Natural killer cell treated with Interleukin-12 subunit alpha and Interleukin-12 subunit beta and Interleukin-15 and Interleukin-18, amount 100 ng/mL, for 72 hours (primary cell): Measurements from ENCODE around the gene RGS10. TPM values are rescaled to one million over a fixed set of nuclear protein-coding genes. Genes with fewer than 3 reads are reported as not detected.

ENCODE experiments used
- ATAC-seq, 2 donors: fragments of 150-1000 bp; cut with Tn5 transposase in 1 of 2; sonication (Bioruptor Pico), chemical (Tn5 transposase) in 1 of 2; 2 replicates each; pipeline ENCODE4 v1.10.0; 2021
- DNase-seq: peaks from one replicate; pipeline ENCODE4 v3.0.0; 2022; ENCODE audit warnings: low spot score
- H3K27ac Mint-ChIP-seq, 2 donors: 1 replicate in 1 of 2; 2 replicates in 1 of 2; pipeline ENCODE4 v1.8.0; 2022; ENCODE audit warnings: mixed read lengths in 2 of 2, mild to moderate bottlenecking in 1 of 2, moderate library complexity in 1 of 2
- H3K27me3 Mint-ChIP-seq, 2 donors: 1 replicate in 1 of 2; 2 replicates in 1 of 2; pipeline ENCODE4 v1.8.0; 2022; ENCODE audit warnings: mixed read lengths in 2 of 2
- H3K36me3 Mint-ChIP-seq: one replicate; pipeline ENCODE4 v1.8.0; 2022; ENCODE audit warnings: mixed read lengths
- H3K4me1 Mint-ChIP-seq, 2 donors: 1 replicate in 1 of 2; 2 replicates in 1 of 2; pipeline ENCODE4 v1.8.0; 2022; ENCODE audit warnings: low read depth in 2 of 2, mixed read lengths in 2 of 2, mild to moderate bottlenecking in 1 of 2
- H3K4me3 Mint-ChIP-seq: one replicate; pipeline ENCODE4 v1.8.0; 2022; ENCODE audit warnings: mixed read lengths
- H3K9me3 Mint-ChIP-seq: 2 replicates; pipeline ENCODE4 v1.8.0; 2022; ENCODE audit warnings: mixed read lengths
- total RNA-seq, 2 donors: library from RNA; stranded (reverse); gene quantifications; one replicate each; pipeline ENCODE4 v1.2.3, GENCODE V29; 2022

The RGS10 gene
- total RNA-seq, 2 donors from 2014 or later = 23.0 to 26.1 TPM

DNA sequence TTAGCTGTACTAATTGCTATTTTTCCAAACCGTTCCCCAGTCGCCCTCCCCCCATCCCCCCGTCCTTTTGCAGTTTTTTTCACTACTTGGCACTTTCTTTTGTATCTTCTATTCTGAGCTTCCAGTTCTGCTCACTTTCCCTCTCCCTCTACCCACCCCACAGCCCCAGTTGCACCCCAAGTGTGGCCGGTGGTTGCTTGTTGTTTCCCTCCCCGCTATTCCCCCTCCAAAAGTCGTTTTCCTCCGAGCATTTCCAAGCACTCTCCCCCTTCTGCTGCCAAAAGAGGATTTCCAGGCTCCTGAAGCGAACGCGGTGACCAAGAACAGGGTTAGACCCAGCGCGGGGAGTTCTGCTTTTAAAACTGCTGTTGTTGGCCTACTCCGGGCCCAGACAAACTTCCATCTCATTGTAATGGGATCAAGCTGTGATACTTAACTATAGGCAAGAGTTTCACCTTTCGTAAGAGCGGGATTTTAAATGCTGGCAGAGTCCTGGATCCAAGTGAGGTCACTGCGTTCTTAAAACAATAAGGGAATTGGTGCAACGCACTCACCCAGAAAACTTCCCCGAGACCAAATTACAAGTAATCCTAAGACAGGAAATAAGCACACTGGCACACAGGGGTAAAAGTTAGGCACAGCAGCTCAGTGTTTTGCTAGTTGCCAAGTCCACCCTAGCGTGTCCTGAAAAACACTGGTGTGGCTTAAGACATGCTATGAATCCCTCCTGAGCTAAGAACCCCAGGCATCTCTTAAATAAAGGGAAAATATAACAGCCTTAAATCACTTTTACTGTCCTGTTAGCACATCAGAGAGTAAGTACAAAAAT lies 1.5 kb upstream of the RGS10 start:
- H3K9me3 Mint-ChIP-seq = no peaks in the 10 kb centered on the region
- peak overlapping the region in 1 of 2 donors; percentile 58 for H3K27ac Mint-ChIP-seq
- H3K4me3 Mint-ChIP-seq = peak overlapping the region; percentile 74
- H3K4me1 Mint-ChIP-seq = peaks cover 17 to 20% of the 10 kb centered on the region in 2 donors
- ATAC-seq (no peak), DNase-seq (no peak)
- peaks cover 14 to 25% of the 10 kb centered on the region in 2 donors for H3K27me3 Mint-ChIP-seq
- no peaks in the 10 kb centered on the region for H3K36me3 Mint-ChIP-seq

DNA sequence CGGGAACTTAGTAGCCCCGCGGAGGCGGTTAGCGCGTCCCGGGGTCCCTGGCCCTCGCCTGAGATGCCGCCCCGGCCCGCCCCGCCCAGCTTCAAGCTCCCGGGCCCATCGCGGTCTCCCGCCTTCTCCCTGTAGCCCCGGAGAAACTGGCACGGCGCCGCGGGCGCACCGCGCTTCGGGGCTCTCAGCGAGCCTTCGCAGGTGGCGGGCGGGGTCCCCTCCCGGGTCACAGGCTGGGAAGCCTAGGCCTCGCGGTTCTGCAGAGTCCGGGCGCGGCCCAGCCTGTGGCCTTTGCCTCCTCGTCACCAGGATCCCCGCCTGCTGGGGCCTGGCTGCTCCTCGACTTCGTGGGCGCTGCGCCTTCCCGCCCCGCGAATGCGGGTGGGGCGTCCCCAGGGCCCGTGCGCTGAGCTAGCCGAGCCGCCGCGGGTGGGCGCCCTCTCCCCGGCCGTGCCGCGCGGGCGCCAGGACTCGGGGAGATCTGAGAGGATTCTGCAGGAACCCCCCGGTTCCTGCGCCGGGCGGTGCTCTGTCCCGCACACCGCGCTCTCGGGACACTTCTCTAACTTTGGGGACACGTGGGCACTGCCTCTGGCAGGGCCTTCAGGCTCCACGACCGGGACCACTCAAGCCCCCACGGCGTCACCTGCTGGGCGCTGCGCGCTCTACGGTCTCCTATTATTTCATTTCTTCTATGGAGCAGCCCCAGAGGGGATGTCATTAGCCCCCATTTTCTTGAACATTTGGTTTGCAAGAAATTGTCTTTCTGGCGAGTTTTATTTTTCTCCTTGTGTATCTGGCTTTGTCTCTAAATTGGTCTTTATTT lies 682 bp upstream of the RGS10 start:
- Mint-ChIP-seq H3K4me1 (peaks cover 23 to 26% of the 10 kb centered on the region in 2 donors), H3K27ac (peak overlapping the region in 1 of 2 donors; percentile 58), H3K36me3 (no peaks in the 10 kb centered on the region), H3K27me3 (peaks cover 7 to 18% of the 10 kb centered on the region in 2 donors), H3K9me3 (no peaks in the 10 kb centered on the region), H3K4me3 (peak overlapping the region; percentile 74)
- ATAC-seq (peak; percentile 57 to 71), DNase-seq (peak; percentile 66)

DNA sequence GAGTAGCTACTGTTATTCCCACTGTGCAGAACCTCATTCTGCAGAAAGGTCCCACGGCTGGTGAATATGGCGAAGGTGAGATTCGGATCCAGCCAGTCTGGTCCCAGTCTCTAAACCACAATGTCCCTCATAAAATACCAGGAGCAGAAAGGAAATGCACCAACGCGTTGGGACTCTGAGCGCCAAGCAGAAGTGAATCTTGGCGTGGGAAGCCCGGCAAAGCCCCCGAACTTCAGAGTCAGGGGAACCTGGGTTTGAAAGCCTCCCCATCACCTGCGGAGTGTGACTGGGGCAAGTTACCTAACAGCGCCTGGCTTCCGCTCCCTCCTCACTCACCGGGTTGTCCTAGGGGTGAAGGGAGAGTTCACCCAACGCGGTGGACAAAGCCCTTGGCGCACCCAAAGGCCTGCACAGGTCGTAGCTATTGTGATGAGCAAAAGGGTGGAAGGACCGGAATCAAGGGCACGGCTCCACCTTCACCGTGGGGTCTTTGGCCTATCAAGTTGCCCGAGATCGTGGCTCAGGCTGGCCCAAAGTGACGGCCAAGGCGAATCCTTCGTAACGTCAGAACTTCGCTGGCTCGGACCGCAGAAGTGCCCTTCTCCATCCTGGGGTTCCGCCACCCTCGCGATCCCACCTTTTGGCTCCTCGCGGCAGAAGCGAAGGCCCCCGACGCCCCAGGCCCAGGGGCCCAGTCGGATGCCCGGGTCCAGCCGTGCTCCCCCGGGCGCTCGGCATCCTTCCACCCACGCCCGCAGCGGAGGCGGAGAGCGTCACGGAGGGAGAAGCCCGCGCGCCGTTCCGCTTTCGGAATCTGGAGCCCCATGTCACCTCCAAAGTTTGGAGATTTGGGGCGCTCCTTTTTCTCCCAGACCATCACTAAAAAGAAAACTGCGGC lies 811 bp downstream of the RGS10 start:
- Mint-ChIP-seq H3K27me3 (peaks cover 0 to 10% of the 10 kb centered on the region in 2 donors), H3K9me3 (no peaks in the 10 kb centered on the region), H3K36me3 (no peaks in the 10 kb centered on the region), H3K27ac (peak overlapping the region; percentile 44 to 66), H3K4me1 (peaks cover 26 to 27% of the 10 kb centered on the region in 2 donors), H3K4me3 (peak overlapping the region; percentile 82)
- ATAC-seq = peak in 1 of 2 donors; percentile 51
- peak; percentile 64 for DNase-seq

DNA sequence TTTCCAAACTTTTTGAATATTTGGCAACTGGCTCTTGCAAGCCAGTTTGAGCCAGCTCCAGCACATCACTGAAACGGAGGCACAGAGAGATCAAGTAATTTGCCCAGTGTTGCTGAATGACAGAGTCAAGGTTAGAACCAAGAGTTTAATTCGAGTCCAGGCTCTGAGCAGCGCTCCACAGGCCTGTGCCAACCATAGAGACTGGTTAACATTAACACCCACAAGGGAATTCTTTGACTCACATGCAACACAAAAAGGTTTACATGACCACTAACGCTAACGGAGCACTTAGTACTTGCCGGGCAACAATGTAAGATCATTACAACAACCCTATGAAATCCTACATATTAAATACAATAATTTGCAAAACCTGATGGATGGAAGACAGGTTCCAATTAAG lies 1.5 kb downstream of the RGS10 start:
- no peaks in the 10 kb centered on the region for H3K36me3 Mint-ChIP-seq
- no peaks in the 10 kb centered on the region for H3K9me3 Mint-ChIP-seq
- peak overlapping the region; percentile 44 to 66 for H3K27ac Mint-ChIP-seq
- no peak for DNase-seq
- H3K4me3 Mint-ChIP-seq = peak overlapping the region; percentile 82
- peaks cover 26 to 27% of the 10 kb centered on the region in 2 donors for H3K4me1 Mint-ChIP-seq
- ATAC-seq = peak in 1 of 2 donors; percentile 2
- H3K27me3 Mint-ChIP-seq = peaks cover 0 to 5% of the 10 kb centered on the region in 2 donors

DNA sequence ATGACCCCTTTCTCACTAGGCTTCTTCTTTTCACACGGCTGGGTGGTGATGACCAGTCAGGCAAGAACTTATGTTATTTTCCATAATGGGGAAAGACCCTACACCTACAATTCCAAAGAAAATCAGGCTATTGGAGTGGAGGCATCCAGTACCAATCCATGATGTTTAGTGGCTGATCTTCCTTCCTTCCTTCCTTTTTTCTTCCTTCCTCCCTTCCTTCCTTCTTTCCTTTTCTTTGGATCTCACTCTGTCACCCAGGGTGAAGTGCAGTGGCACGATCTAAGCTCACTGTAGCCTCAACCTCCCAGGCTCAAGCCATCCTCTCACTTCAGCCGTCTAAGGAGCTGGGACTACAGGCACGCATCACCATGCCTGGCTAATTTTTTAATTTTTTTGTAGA lies 2.5 kb downstream of the RGS10 start:
- Mint-ChIP-seq H3K9me3 (no peaks in the 10 kb centered on the region), H3K4me1 (peaks cover 26 to 29% of the 10 kb centered on the region in 2 donors), H3K36me3 (no peaks in the 10 kb centered on the region), H3K27me3 (no peaks in the 10 kb centered on the region), H3K4me3 (peak overlapping the region; percentile 16), H3K27ac (no peak overlapping the region)
- no peak for ATAC-seq
- no peak for DNase-seq

DNA sequence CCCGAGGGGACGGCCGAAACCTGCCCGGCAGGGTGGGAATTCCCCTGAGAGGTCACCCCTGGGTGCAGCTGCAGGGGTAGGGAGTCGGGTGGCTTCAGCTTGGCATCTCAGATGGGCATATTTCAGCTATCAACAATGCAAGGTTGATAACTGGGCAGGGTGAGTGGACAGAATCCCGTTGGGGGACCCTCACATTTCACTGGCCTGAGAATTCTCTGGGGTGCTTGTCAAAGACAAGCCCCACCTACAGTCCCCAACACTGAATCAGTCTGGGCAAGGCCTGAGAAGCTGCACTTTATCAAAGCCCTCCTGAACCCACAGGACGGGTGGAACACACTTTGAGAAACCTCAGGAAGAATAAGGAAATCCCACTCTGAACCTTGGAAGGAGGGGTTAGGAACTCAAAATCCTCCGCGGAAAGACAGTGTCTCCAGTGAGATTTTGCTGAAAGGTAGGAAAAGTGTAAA lies 3.1 kb downstream of the RGS10 start:
- Mint-ChIP-seq H3K4me3 (no peak overlapping the region), H3K4me1 (peaks cover 26 to 29% of the 10 kb centered on the region in 2 donors), H3K36me3 (no peaks in the 10 kb centered on the region), H3K27me3 (no peaks in the 10 kb centered on the region), H3K9me3 (no peaks in the 10 kb centered on the region), H3K27ac (no peak overlapping the region)
- ATAC-seq = no peak
- DNase-seq = no peak

DNA sequence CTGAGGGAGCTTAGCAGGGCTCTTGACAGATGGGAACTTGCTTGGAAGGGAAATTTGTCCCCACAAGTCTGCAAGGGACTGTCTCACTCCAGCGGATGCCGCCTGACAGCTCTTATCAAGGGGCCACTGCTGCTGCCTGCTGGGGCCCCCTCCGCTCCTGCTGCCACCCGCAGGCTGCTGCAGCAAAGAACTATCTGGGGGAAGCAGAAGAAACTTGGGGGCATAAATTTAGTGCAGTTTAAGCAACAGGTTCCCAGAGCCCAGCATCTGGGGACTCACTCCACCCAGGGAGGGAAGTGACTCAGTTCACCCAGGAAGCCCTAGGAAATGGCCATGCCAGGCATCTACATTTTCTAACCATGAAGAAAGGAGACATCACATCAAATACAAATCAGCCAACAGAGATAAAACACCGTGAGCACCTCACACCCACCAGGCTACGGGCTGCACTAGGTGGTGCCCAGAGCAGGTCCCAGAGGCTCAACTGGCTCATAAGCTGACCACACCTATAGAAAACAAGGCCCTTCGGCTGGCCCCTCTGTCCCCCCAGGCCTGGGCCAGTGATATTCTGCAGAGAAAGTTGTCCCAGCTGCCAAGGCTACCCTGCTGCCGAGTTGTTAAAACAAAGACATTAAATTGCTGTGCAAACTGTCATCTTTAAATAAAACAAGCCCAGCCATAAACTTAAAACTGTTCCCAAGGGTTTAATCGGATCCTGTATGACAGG lies 3.7 kb downstream of the RGS10 start:
- H3K27me3 Mint-ChIP-seq = no peaks in the 10 kb centered on the region
- H3K4me3 Mint-ChIP-seq = peak overlapping the region; percentile 30
- DNase-seq = no peak
- H3K9me3 Mint-ChIP-seq = no peaks in the 10 kb centered on the region
- H3K4me1 Mint-ChIP-seq = peaks cover 25 to 29% of the 10 kb centered on the region in 2 donors
- peak overlapping the region in 1 of 2 donors; percentile 15 for H3K27ac Mint-ChIP-seq
- H3K36me3 Mint-ChIP-seq = no peaks in the 10 kb centered on the region
- no peak for ATAC-seq

DNA sequence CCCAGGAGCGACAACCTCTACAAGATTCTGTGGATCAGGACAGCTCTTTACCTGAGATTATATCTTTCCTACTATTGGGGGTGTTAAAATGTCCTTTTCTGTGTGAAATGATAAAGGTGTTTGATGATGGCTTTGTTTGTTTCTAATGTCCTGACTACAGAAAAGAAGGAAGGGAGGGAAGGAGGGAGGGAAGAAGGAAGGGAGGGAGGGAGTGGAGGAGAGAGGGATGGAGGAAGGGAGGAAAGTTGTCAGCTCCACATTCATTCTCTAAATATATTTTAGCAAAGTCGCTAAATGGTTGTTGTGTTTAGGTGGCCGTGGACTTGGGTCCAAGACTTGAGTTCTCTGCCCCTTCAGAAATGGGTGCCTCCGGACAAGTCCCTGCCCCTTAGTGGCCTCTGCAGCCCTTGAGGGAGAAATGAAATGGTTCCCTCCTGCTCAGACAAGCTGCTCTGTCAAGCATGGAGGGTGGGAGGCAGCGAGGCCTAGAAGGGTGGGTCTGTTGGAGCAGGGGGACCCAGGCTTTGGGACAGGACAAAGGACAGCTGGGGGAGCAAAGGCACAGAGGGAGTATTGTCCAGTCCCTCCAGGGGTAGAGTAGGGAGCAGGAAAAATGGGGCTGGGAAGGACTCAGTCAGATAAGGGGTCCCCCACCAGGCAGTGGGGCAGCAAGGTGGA lies 4.4 kb downstream of the RGS10 start:
- Mint-ChIP-seq H3K4me3 (no peak overlapping the region), H3K9me3 (no peaks in the 10 kb centered on the region), H3K27ac (peak overlapping the region in 1 of 2 donors; percentile 15), H3K27me3 (no peaks in the 10 kb centered on the region), H3K4me1 (peaks cover 19 to 25% of the 10 kb centered on the region in 2 donors), H3K36me3 (no peaks in the 10 kb centered on the region)
- DNase-seq (no peak), ATAC-seq (no peak)

DNA sequence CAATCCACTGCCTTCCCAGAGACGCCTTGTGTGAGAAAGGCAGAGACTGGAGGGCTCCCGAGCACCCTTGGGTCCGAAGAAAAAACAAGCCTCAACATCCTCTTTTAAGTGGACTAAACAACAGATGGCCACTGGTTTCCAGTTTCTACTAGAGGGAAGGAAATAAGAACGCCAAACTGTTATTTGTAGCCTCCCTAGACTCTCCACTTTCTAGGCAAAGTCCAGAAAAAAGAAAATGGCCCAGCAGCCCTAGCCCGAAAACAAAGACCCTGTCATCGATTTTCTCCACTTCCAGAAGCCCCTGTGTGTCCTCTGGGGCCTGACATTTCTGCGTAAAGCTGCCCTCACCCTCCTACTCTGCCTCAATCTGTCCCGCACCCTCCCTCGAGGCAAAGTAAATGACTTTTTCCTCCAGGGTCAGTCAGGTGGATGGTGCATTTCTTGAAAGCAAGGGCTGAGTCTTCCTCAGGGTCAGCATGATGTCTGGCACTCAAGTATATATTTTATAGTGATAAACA lies 6.0 kb downstream of the RGS10 start:
- no peak for ATAC-seq
- Mint-ChIP-seq H3K36me3 (no peaks in the 10 kb centered on the region), H3K9me3 (no peaks in the 10 kb centered on the region)

DNA sequence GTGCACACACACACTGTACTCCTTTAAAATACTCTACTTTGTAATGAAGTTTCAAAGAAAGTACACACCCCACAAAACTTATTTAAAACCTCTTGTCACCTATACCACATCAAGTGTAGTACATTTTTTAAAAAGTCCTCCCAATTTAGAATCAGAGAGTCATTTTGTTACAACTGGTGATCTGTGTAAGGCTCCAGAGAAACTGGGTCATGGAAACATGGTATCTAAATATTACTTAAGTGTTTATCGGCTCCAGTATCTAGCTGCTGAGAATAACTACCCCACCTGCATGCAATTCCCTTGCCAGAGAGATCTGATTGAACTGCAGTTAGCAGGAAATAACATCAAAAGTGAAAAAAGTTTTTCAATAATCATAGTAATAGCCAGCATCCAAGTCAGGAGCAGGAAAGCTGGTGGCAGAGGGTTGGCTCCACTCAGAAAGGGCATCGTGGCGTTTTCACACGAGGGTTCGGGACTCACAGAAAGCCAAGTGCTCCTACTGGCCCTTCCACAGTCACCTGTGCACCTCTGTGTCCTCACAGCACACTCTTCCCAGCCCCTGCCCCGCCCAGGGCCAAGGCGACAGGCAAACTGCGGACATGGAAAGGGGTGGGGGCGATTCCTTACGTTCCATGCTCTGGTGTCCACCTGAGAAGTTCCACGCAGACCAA lies 6.5 kb downstream of the RGS10 start:
- Mint-ChIP-seq H3K36me3 (no peaks in the 10 kb centered on the region), H3K27me3 (no peaks in the 10 kb centered on the region), H3K9me3 (no peaks in the 10 kb centered on the region), H3K4me3 (no peak overlapping the region), H3K27ac (no peak overlapping the region), H3K4me1 (peaks cover 15 to 21% of the 10 kb centered on the region in 2 donors)
- DNase-seq (no peak), ATAC-seq (no peak)

More for the DNA sequence above, 6.0 kb downstream of the RGS10 start:
- no peak for DNase-seq
- Mint-ChIP-seq H3K4me3 (no peak overlapping the region), H3K4me1 (peaks cover 19 to 25% of the 10 kb centered on the region in 2 donors), H3K27me3 (no peaks in the 10 kb centered on the region), H3K27ac (no peak overlapping the region)

DNA sequence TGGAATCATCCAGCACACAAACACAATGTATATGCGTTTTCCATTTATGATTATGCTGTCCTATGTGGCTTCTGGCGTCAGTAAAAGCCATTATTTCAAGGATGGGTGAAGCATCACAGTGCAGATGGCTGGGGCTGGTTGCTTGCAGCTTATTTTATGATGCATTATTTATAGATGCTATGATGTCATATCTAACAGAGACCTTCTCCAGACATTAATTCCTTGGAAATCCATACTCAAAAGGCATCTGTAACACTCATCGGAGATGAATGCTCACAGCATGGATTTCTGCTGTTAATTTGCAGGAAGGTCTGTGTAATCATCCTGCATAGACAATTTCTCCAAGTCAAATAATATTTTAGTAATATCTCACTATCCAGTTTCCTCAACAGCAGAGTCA lies 7.2 kb downstream of the RGS10 start:
- Mint-ChIP-seq H3K9me3 (no peaks in the 10 kb centered on the region), H3K27me3 (no peaks in the 10 kb centered on the region), H3K27ac (no peak overlapping the region), H3K4me3 (no peak overlapping the region), H3K36me3 (no peaks in the 10 kb centered on the region), H3K4me1 (peaks cover 11 to 15% of the 10 kb centered on the region in 2 donors)
- no peak for ATAC-seq
- no peak for DNase-seq

DNA sequence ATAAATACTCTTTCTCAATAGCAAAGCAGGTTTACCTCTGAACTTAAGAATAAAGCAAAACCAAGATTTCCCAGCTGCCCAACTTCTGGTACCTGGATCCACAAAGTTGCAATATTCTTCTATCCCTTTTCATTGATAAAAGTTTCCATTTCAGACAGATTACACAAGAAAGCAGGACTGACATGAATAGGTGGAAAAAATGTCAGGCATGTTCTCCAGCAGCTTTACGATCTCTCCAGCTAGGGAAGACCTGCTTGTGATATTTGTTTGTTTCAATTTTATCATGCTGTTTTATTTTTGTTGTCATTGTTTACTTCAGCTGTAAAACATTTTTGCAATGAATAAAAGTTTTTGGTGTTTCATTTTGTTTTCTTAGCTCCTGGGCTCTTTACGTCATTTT lies 9.0 kb downstream of the RGS10 start:
- DNase-seq (no peak), ATAC-seq (no peak)
- Mint-ChIP-seq H3K4me3 (no peak overlapping the region), H3K9me3 (no peaks in the 10 kb centered on the region), H3K4me1 (peaks cover 0 to 8% of the 10 kb centered on the region in 2 donors), H3K27me3 (no peaks in the 10 kb centered on the region), H3K36me3 (no peaks in the 10 kb centered on the region), H3K27ac (no peak overlapping the region)
